GM12872 (cell line): ENCODE measurements around the gene TRIM5.

Experiments
- TF ChIP-seq, protein P1 (sequence below): IDR thresholded peaks from 3 replicates; pipeline ENCODE4 v1.5.1; 2011; ENCODE audit warnings: low read depth, mild to moderate bottlenecking, low read length, moderate library complexity; ENCODE audit not compliant: insufficient read depth

Gene TRIM5

DNA sequence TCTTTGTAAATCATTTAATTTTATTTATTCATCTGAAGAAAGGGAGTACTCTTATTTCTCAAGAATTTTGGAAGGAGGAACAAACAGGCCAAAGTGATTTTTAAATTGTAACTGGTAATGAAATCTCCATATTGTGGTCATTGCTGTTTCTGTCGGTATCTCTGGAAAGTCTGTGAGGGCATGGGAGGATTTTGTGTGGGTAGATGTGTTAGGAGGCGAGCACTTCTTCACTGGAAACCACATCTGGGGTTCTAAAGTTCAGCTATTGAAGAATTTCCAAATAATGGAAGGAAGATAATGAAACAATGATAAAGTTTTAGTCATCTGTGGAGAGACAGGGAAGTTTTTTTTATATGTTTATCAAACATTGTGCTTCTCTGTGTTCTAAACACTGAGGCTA lies 53.5 kb downstream of the TRIM5 start:
- TF ChIP-seq, protein P1, sequence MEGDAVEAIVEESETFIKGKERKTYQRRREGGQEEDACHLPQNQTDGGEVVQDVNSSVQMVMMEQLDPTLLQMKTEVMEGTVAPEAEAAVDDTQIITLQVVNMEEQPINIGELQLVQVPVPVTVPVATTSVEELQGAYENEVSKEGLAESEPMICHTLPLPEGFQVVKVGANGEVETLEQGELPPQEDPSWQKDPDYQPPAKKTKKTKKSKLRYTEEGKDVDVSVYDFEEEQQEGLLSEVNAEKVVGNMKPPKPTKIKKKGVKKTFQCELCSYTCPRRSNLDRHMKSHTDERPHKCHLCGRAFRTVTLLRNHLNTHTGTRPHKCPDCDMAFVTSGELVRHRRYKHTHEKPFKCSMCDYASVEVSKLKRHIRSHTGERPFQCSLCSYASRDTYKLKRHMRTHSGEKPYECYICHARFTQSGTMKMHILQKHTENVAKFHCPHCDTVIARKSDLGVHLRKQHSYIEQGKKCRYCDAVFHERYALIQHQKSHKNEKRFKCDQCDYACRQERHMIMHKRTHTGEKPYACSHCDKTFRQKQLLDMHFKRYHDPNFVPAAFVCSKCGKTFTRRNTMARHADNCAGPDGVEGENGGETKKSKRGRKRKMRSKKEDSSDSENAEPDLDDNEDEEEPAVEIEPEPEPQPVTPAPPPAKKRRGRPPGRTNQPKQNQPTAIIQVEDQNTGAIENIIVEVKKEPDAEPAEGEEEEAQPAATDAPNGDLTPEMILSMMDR = no peak

DNA sequence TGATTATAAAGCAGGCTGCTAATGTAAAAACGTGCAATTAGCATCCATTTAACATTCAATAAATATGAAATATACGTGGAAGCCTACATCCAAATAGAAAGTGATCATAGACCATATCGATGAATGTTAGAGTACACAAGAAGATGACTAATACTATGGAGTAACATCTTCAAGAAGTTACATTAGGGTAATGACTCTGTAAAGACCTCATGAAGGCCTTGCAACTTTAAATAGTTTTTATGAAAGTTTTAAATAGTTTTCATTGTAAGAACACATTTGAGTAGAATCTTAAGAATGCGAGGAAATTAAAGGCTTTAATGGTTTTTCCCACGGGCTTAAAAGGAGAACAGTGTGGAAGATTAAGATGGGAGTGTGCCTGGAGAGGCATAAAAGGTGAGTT lies 58.7 kb downstream of the TRIM5 start:
- TF ChIP-seq, protein P1 = no peak

DNA sequence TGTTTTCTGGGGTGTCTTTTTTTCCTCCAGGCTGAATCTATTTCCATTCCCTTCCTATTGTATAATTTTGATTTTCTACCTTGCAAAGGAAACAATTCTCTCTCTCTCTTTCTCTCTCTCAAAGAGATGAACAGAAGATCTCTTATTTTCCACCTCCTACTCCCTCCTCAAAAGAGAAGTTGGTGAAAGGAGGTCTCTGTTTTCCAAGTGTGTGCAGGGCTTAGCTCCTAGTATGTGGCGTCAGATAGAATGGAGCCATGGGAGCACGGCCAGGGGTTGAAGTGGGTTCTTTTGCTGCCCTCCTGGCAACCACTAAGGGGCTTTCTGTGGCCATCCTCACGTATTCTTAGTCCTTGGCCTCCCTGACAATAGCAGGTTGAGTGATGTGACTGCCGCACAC lies 59.6 kb downstream of the TRIM5 start:
- TF ChIP-seq, protein P1 = no peak

DNA sequence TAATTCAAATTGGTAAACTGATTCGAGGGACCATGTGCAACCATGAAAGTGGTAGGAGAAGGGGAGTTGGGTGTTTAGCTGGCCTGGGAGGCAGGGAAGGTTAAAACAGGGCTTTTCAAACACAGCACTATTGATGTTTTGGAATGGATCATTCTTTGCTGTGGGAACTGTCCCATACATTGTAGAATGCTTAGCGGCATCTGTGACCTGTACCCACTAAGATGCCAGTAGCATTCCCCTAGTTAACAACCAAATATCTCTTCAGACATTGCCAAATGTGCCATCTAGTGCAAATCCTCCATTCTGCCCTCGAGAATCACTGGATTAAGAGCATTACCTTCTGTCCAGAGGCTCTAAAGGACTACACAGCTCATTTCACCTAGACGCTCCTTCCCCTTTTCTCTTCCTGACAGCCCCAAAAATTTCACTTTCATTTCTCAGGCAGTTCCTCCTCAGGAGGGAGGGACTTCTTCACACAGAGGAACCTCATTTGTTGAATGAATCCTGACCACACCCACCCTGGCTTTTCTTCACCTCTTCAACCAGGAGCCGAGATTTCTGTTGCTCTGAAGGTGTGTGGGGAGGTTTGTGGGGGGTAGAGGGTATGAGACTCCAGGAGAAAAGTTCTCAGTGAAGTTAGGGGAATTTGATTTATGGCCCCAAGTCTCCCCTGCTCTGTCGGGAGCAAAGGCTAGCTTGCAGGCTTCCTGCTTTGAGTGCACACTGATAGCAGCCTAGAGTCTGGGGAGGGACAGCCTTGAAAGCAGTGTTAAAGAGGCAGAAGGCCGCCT lies 60.2 kb downstream of the TRIM5 start, which contains the start of gene TRIM34:
TRIM34 (plus strand) TSS at position 513 of the 791 bp plus-strand sequence. CDS start 7,331 bp downstream, outside the sequence.
- TF ChIP-seq, protein P1 = no peak

DNA sequence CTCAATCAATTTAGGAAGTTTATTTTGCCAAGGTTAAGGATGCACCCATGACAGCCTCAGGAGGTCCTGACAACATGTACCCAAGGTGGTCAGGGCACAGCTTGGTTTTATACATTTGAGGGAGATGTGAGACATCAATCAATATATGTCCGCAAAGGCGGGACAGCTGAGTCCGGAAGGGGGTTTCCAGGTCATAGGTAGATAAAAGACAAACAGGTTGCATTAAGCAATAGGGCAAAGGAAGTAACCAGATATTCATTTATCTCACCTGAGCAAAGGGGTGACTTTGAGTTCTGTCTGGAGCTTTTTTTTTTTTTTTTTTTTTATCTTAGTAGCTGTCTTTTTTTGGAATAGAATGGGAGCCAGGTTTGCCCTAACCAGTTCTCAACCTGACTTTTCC lies 62.1 kb downstream of the TRIM5 start:
- TF ChIP-seq, protein P1 = no peak

DNA sequence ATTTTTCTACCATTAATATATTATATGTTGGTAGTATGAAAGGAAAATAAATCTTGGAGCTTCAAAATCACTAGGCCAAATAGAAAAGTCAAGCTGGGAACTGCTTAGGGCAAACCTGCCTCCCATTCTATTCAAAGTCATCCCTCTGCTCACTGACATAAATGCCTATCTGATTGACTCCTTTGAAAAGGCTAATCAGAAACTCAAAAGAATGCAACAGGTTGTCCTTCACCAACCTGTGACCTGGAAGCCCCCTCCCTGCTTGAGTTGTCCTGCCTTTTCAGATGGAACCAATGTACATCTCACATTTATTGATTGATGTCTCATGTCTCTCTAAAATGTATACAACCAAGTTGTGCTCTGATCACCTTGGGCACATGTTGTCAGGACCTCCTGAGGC lies 63.3 kb downstream of the TRIM5 start:
- TF ChIP-seq, protein P1 = no peak

DNA sequence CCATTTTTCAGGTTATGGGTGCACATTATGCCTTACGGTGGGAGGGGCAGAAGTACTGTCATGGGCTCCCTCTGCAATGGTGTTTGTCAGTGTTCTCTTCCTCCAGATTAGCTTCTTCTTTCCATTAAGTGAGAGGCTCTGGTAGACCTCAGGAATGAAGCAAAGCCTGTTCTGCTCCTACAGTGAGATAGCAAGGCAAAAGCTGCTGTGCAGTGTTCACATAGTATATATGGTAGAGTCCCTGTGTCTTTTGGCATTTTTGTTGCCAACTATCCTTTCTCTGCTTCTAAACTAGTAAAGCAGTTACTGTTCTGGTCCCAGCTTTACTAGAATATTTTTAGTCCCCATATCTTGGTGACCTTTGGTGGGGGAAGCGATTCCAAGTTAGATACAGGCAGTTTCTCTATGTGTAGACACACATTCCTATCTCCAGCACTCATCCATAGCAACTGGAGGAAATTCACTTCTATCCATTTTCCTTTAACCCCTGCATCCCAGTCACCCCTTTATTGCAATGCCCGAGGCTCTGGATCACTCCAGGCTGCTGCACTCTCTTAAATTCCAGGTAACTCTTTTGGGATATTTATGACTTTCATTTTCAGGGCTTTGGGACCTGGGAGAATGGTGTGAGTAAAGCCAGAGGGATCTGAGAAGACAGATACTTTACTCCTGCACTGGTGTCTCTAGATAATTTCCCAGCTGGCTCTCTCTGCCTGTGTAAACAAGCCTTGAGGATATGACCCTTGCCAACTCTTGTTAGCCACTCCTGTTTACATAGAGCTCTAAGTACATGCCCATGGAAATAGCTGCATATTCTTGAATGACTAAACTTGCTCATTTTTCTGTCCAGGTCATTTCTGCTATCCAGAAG lies 64.0 kb downstream of the TRIM5 start:
- TF ChIP-seq, protein P1 = no peak
